Right lung (tissue), 5 donors: ENCODE results near the gene SUSD6. TPM values are rescaled to one million over a fixed set of nuclear protein-coding genes. Genes with fewer than 3 reads are reported as not detected.

ENCODE experiments used
- DNase-seq, 2 donors: peaks; one replicate each; pipeline ENCODE4 v3.0.0-alpha.2; 2013
- polyA plus RNA-seq, 5 donors: library from polyadenylated mRNA; unstranded; fragments of 120-200 nt; gene quantifications; one replicate each; pipeline versions ENCODE4 v1.2.1 to v1.2.3, GENCODE V29; 2013; ENCODE audit warnings: inconsistent platforms in 1 of 5, low replicate concordance in 1 of 5; ENCODE audit not compliant: insufficient read length in 5 of 5, insufficient read depth in 1 of 5

SUSD6 gene
- polyA plus RNA-seq, 5 donors: 23.6 to 36.9 (median 29.3) TPM

GRCh38 chr14:69755296-69755695, 143.9 kb downstream of the SUSD6 start:
- no peak for DNase-seq

GRCh38 chr14:69755784-69756183, 144.4 kb downstream of the SUSD6 start:
- DNase-seq: no peak

GRCh38 chr14:69756298-69756697, 144.9 kb downstream of the SUSD6 start:
- no peak for DNase-seq

GRCh38 chr14:69760810-69761209, 149.4 kb downstream of the SUSD6 start:
- no peak for DNase-seq

- no peak for DNase-seq
Observed at GRCh38 chr14:69763761-69764510, 152.5 kb downstream of the SUSD6 start.

Other genes starting within 250 kb of the SUSD6 start
- 100 to 1,000 TPM; 281 to 345 (median 290) TPM for gene ERH, start 213.3 kb upstream of the SUSD6 start, polyA plus RNA-seq
- 10 to 100 TPM; 55.4 to 71.2 (median 70.4) TPM for gene SLC39A9, start 212.9 kb upstream of the SUSD6 start, polyA plus RNA-seq
- under 1 TPM; 0.19 to 0.29 (median 0.23) TPM for gene PLEKHD1, start 126.9 kb upstream of the SUSD6 start, polyA plus RNA-seq
- gene CCDC177, start 36.7 kb upstream of the SUSD6 start, polyA plus RNA-seq: not detected
- 100 to 1,000 TPM; 651 to 753 (median 690) TPM for gene SRSF5, start 155.5 kb downstream of the SUSD6 start, polyA plus RNA-seq
- gene SLC10A1, start 185.6 kb downstream of the SUSD6 start, polyA plus RNA-seq: under 1 TPM; 0.13 to 0.31 (median 0.20) TPM